Measurements from ENCODE around the gene FARP2. TPM values are rescaled to one million over a fixed set of nuclear protein-coding genes. Genes with fewer than 3 reads are reported as not detected.

FARP2 gene
- total and polyA plus RNA-seq, 2 experiments from 2014 or later = 16.0 to 22.6 TPM

- Mint-ChIP-seq H3K4me3 (no peak overlapping the region), H3K9me3 (no peaks in the 10 kb centered on the region), H3K27ac (peak overlapping the region; percentile 70; the same call in 1 of the 2 replicates), H3K27me3 (ENCODE audit: insufficient read depth, low read depth, poor library complexity) (no peaks in the 10 kb centered on the region), H3K4me1 (peaks cover 33% of the 10 kb centered on the region), H3K36me3 (ENCODE audit: low read depth) (no peaks in the 10 kb centered on the region)
- Histone ChIP-seq H4K20me1 (replicated peaks; ENCODE audit: insufficient read depth) (peaks cover 24% of the 10 kb centered on the region), H3K27ac (ENCODE audit: low read depth) (no peak overlapping the region; the same call in 1 of the 2 replicates), H3K9me2 (ENCODE audit: insufficient read depth) (no peaks in the 10 kb centered on the region), H3K4me3 (no peak overlapping the region), H3K36me3 (ENCODE audit: insufficient read depth) (no peaks in the 10 kb centered on the region), H2AFZ (no peak overlapping the region), H3K79me2 (replicated peaks; ENCODE audit: insufficient read depth) (peaks cover 84% of the 10 kb centered on the region), H3K27me3 (ENCODE audit: insufficient read depth) (no peaks in the 10 kb centered on the region), H3K4me2 (no peak overlapping the region), H3F3A (replicated peaks; ENCODE audit: low read depth) (no peaks in the 10 kb centered on the region), H3K4me1 (ENCODE audit: insufficient read depth) (peaks cover 16% of the 10 kb centered on the region)
- DNase-seq (ENCODE audit: low spot score) = no peak
- TF ChIP-seq ZNF114 (CRISPR knock-in tag; IDR thresholded peaks at IDR 0.05) = no peak
- TF ChIP-seq EZH2 (IDR thresholded peaks at IDR 0.05; ENCODE audit: low read depth, unreplicated experiment) = no peak
- no peak for TF ChIP-seq JUNB (IDR thresholded peaks at IDR 0.05; ENCODE audit: unreplicated experiment)
- no peak for TF ChIP-seq CTCF (conservative IDR thresholded peaks at IDR 0.05; ENCODE audit: low read depth in 2 of 2)
- no peak for TF ChIP-seq ETS1 (IDR thresholded peaks at IDR 0.05)
- ATAC-seq = no peak
Measured at GRCh38 chr2:241363426-241363825, 7.3 kb downstream of the FARP2 start.

DNA sequence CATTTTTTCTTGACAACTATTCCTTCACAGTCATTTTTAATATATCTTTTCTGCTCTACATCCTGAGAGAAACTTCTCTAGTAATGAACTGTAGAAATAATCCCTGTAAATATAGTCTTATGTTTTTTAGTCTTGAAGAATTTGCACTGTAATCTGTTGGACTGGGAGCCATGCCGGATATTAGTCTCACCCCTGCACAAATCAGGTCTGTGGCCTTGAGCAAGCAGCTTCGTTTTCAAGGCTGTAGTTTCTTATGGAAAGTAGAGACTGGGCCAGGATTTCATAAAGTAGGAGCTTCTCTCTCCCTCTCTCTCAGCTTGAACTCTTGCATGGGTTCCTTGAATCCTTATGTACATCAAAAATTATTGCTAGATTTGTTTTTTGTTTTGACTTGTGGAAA is 8.7 kb downstream of the FARP2 start:
- no peak for DNase-seq (ENCODE audit: low spot score)
- H3K4me2 ChIP-seq = no peak overlapping the region
- no peak overlapping the region for H3K4me3 Mint-ChIP-seq
- H3K27ac ChIP-seq (ENCODE audit: low read depth) = no peak overlapping the region
- H3K27me3 ChIP-seq (ENCODE audit: insufficient read depth) = no peaks in the 10 kb centered on the region
- H3F3A ChIP-seq (replicated peaks; ENCODE audit: low read depth) = no peaks in the 10 kb centered on the region
- no peaks in the 10 kb centered on the region for H3K36me3 Mint-ChIP-seq (ENCODE audit: low read depth)
- no peak overlapping the region for H3K4me3 ChIP-seq
- H3K9me2 ChIP-seq (ENCODE audit: insufficient read depth) = no peaks in the 10 kb centered on the region
- H4K20me1 ChIP-seq (replicated peaks; ENCODE audit: insufficient read depth) = peaks cover 22% of the 10 kb centered on the region
- ATAC-seq = no peak
- H3K79me2 ChIP-seq (replicated peaks; ENCODE audit: insufficient read depth) = peaks cover 80% of the 10 kb centered on the region
- H2AFZ ChIP-seq = no peak overlapping the region
- no peaks in the 10 kb centered on the region for H3K27me3 Mint-ChIP-seq (ENCODE audit: insufficient read depth, low read depth, poor library complexity)
- peaks cover 27% of the 10 kb centered on the region for H3K4me1 Mint-ChIP-seq
- H3K4me1 ChIP-seq (ENCODE audit: insufficient read depth) = peaks cover 16% of the 10 kb centered on the region
- H3K36me3 ChIP-seq (ENCODE audit: insufficient read depth) = no peaks in the 10 kb centered on the region
- no peak overlapping the region for H3K27ac Mint-ChIP-seq
- no peaks in the 10 kb centered on the region for H3K9me3 Mint-ChIP-seq
- TF ChIP-seq CTCF (conservative IDR thresholded peaks at IDR 0.05; ENCODE audit: low read depth in 2 of 2) (no peak), STAT1 (IDR thresholded peaks at IDR 0.05; ENCODE audit: unreplicated experiment) (no peak), ZNF114 (CRISPR knock-in tag; IDR thresholded peaks at IDR 0.05) (no peak), CREB1 (CRISPR knock-in tag; IDR thresholded peaks at IDR 0.05; ENCODE audit: low read depth) (no peak), NANOG (IDR thresholded peaks at IDR 0.05; ENCODE audit: borderline replicate concordance) (no peak), EZH2 (IDR thresholded peaks at IDR 0.05; ENCODE audit: low read depth, unreplicated experiment) (no peak), ZNF331 (CRISPR knock-in tag; IDR thresholded peaks at IDR 0.05; ENCODE audit: low read depth) (no peak)
- TF ChIP-seq, protein P1, sequence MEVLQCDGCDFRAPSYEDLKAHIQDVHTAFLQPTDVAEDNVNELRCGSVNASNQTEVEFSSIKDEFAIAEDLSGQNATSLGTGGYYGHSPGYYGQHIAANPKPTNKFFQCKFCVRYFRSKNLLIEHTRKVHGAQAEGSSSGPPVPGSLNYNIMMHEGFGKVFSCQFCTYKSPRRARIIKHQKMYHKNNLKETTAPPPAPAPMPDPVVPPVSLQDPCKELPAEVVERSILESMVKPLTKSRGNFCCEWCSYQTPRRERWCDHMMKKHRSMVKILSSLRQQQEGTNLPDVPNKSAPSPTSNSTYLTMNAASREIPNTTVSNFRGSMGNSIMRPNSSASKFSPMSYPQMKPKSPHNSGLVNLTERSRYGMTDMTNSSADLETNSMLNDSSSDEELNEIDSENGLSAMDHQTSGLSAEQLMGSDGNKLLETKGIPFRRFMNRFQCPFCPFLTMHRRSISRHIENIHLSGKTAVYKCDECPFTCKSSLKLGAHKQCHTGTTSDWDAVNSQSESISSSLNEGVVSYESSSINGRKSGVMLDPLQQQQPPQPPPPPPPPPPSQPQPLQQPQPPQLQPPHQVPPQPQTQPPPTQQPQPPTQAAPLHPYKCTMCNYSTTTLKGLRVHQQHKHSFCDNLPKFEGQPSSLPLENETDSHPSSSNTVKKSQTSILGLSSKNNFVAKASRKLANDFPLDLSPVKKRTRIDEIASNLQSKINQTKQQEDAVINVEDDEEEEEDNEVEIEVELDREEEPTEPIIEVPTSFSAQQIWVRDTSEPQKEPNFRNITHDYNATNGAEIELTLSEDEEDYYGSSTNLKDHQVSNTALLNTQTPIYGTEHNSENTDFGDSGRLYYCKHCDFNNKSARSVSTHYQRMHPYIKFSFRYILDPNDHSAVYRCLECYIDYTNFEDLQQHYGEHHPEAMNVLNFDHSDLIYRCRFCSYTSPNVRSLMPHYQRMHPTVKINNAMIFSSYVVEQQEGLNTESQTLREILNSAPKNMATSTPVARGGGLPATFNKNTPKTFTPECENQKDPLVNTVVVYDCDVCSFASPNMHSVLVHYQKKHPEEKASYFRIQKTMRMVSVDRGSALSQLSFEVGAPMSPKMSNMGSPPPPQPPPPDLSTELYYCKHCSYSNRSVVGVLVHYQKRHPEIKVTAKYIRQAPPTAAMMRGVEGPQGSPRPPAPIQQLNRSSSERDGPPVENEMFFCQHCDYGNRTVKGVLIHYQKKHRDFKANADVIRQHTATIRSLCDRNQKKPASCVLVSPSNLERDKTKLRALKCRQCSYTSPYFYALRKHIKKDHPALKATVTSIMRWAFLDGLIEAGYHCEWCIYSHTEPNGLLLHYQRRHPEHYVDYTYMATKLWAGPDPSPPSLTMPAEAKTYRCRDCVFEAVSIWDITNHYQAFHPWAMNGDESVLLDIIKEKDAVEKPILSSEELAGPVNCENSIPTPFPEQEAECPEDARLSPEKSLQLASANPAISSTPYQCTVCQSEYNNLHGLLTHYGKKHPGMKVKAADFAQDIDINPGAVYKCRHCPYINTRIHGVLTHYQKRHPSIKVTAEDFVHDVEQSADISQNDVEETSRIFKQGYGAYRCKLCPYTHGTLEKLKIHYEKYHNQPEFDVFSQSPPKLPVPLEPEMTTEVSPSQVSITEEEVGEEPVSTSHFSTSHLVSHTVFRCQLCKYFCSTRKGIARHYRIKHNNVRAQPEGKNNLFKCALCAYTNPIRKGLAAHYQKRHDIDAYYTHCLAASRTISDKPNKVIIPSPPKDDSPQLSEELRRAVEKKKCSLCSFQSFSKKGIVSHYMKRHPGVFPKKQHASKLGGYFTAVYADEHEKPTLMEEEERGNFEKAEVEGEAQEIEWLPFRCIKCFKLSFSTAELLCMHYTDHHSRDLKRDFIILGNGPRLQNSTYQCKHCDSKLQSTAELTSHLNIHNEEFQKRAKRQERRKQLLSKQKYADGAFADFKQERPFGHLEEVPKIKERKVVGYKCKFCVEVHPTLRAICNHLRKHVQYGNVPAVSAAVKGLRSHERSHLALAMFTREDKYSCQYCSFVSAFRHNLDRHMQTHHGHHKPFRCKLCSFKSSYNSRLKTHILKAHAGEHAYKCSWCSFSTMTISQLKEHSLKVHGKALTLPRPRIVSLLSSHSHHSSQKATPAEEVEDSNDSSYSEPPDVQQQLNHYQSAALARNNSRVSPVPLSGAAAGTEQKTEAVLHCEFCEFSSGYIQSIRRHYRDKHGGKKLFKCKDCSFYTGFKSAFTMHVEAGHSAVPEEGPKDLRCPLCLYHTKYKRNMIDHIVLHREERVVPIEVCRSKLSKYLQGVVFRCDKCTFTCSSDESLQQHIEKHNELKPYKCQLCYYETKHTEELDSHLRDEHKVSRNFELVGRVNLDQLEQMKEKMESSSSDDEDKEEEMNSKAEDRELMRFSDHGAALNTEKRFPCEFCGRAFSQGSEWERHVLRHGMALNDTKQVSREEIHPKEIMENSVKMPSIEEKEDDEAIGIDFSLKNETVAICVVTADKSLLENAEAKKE (CRISPR knock-in tag; IDR thresholded peaks at IDR 0.05) = no peak

All from GM23338 (cell line).